HCT116 (cell line): ENCODE results near the gene GSK3A. TPM values are rescaled to one million over a fixed set of nuclear protein-coding genes. Genes with fewer than 3 reads are reported as not detected.

ENCODE experiments used
- ATAC-seq: fragments of 200-7000 bp; cut with Tn5 transposase; 2 replicates; pipeline ENCODE4 v1.9.1; 2020; ENCODE audit warnings: mild to moderate bottlenecking, moderate library complexity
- BruUV-seq: library from RNA; stranded (reverse); fragments of 400-500 nt; replicated peaks from 2 replicates; lab custom pipeline; 2021; lab: Mats Ljungman, UMichigan
- CTCF ChIA-PET: fragments of 300-600 bp; sonication (Branson Sonifier 250); formaldehyde crosslinking; loops from one replicate; lab custom pipeline; 2021; ENCODE audit warnings: antibody characterized with exemption; lab: Charles Lee
- POLR2A ChIA-PET: fragments of 300-600, 350-600 bp; sonication (Branson Sonifier 250); formaldehyde crosslinking; loops from one replicate; lab custom pipeline; 2021; ENCODE audit warnings: antibody characterized with exemption; lab: Charles Lee
- RAD21 ChIA-PET, 2 experiments: fragments of 300-600 bp; sonication (Branson Sonifier 250); formaldehyde crosslinking; loops; one replicate each; lab custom pipeline; 2023; ENCODE audit warnings: low total read pairs in 2 of 2; ENCODE audit not compliant: uncharacterized antibody in 2 of 2, unreplicated experiment in 2 of 2, low non-redundant PET in 1 of 2; lab: Charles Lee
- DNase-seq: peaks from one replicate; pipeline ENCODE4 v3.0.0-alpha.2; 2010; ENCODE audit warnings: low read depth, low spot score
- H2AFZ ChIP-seq: fragments of 200-600 bp; shearing (Covaris generic), sonication (generic); 2 replicates; pipeline ENCODE4 v1.6.1; 2017; ENCODE audit warnings: low read depth, mixed run types, mixed read lengths, antibody characterized with exemption, low read length; ENCODE audit not compliant: poor library complexity, severe bottlenecking
- H3K27ac ChIP-seq: 2 replicates; pipeline ENCODE4 v1.5.1; 2012; ENCODE audit warnings: low read depth, low read length
- H3K27me3 ChIP-seq: fragments of 200-600 bp; sonication (generic); 2 replicates; pipeline ENCODE4 v1.6.1; 2016; ENCODE audit warnings: mixed run types, low read length, mixed read lengths; ENCODE audit not compliant: insufficient read depth
- H3K36me3 ChIP-seq, 2 experiments: fragments of 200-500 bp in 1 of 2; fragments of 200-600 bp in 1 of 2; sonication (Bioruptor generic) in 1 of 2; sonication (generic) in 1 of 2; 2 replicates each; pipeline versions ENCODE4 v1.5.1 to v1.6.1; 2014 to 2016; ENCODE audit warnings: low read length in 2 of 2, inconsistent platforms in 1 of 2, mixed read lengths in 1 of 2, mixed run types in 1 of 2; ENCODE audit not compliant: insufficient read depth in 2 of 2, control insufficient read depth in 1 of 2
- H3K4me1 ChIP-seq, 2 experiments: fragments of 200-600 bp in 1 of 2; sonication (generic) in 1 of 2; 2 replicates each; pipeline versions ENCODE4 v1.5.1 to v1.6.1; 2012 to 2017; ENCODE audit warnings: low read length in 2 of 2, inconsistent platforms in 1 of 2, mild to moderate bottlenecking in 1 of 2, mixed read lengths in 1 of 2, mixed run types in 1 of 2, moderate library complexity in 1 of 2; ENCODE audit not compliant: insufficient read depth in 2 of 2, control insufficient read depth in 1 of 2
- H3K4me2 ChIP-seq: fragments of 200-600 bp; sonication (generic); 2 replicates; pipeline ENCODE4 v1.6.1; 2017; ENCODE audit warnings: mixed run types, low read length, mixed read lengths
- H3K4me3 ChIP-seq, 2 experiments: fragments of 200-600 bp in 1 of 2; sonication (generic) in 1 of 2; replicated peaks in 1 of 2; 2 replicates each; pipeline ENCODE4 v1.5.1; 2011 to 2016; ENCODE audit warnings: low read length in 2 of 2, control low read depth in 1 of 2, low read depth in 1 of 2, mild to moderate bottlenecking in 1 of 2, mixed read lengths in 1 of 2, mixed run types in 1 of 2
- H3K79me2 ChIP-seq: fragments of 200-600 bp; sonication (generic); 2 replicates; pipeline ENCODE4 v1.6.1; 2017; ENCODE audit warnings: mild to moderate bottlenecking, mixed run types, low read length, moderate library complexity, mixed read lengths; ENCODE audit not compliant: insufficient read depth
- H3K9ac ChIP-seq: fragments of 200-600 bp; sonication (generic); 2 replicates; pipeline ENCODE4 v1.6.1; 2016; ENCODE audit warnings: low read length, mixed read lengths
- H3K9me2 ChIP-seq: fragments of 200-600 bp; sonication (generic), shearing (Covaris generic); 2 replicates; pipeline ENCODE4 v1.6.1; 2017; ENCODE audit warnings: mixed run types, mild to moderate bottlenecking, moderate library complexity; ENCODE audit not compliant: insufficient read depth
- H3K9me3 ChIP-seq, 2 experiments: fragments of 200-500 bp in 1 of 2; fragments of 200-600 bp in 1 of 2; sonication (Bioruptor generic) in 1 of 2; sonication (generic) in 1 of 2; 2 replicates each; pipeline ENCODE4 v1.6.1; 2014 to 2017; ENCODE audit warnings: low read length in 2 of 2, mixed read lengths in 2 of 2, inconsistent platforms in 1 of 2, low read depth in 1 of 2, mild to moderate bottlenecking in 1 of 2, mixed run types in 1 of 2, moderate library complexity in 1 of 2; ENCODE audit not compliant: control insufficient read depth in 1 of 2, insufficient read depth in 1 of 2
- H4K20me1 ChIP-seq: fragments of 200-600 bp; sonication (generic), shearing (Covaris generic); 2 replicates; pipeline ENCODE4 v1.6.1; 2017; ENCODE audit warnings: mixed run types, mild to moderate bottlenecking, moderate library complexity; ENCODE audit not compliant: insufficient read depth
- ATF3 ChIP-seq: IDR thresholded peaks from 2 replicates; pipeline ENCODE4 v1.6.1; 2012
- CBX3 ChIP-seq: IDR thresholded peaks from 2 replicates; pipeline ENCODE4 v1.6.1; 2012; ENCODE audit warnings: low read depth
- CEBPB ChIP-seq: IDR thresholded peaks from 2 replicates; pipeline ENCODE4 v1.6.1; 2012; ENCODE audit warnings: low read depth
- EGR1 ChIP-seq: IDR thresholded peaks from 2 replicates; pipeline ENCODE4 v1.6.1; 2012; ENCODE audit warnings: low read depth
- EZH2phosphoT487 ChIP-seq: fragments of 200-600 bp; IDR thresholded peaks from 2 replicates; pipeline ENCODE4 v1.6.1; 2018; ENCODE audit warnings: antibody characterized with exemption, borderline replicate concordance
- FOSL1 ChIP-seq: IDR thresholded peaks from 2 replicates; pipeline ENCODE4 v1.6.1; 2012; ENCODE audit warnings: low read depth
- JUND ChIP-seq: IDR thresholded peaks from 2 replicates; pipeline ENCODE4 v1.6.1; 2012
- MAX ChIP-seq: IDR thresholded peaks from 2 replicates; pipeline ENCODE4 v1.6.1; 2012
- POLR2A ChIP-seq: IDR thresholded peaks from 2 replicates; pipeline ENCODE4 v1.7.0; 2011; ENCODE audit warnings: borderline replicate concordance; ENCODE audit not compliant: insufficient read depth, insufficient read length; ENCODE audit errors: extremely low read depth
- POLR2AphosphoS5 ChIP-seq: IDR thresholded peaks from 2 replicates; pipeline ENCODE4 v1.6.1; 2011; ENCODE audit warnings: mild to moderate bottlenecking, low read depth, low read length, moderate library complexity
- RAD21 ChIP-seq: IDR thresholded peaks from 2 replicates; pipeline ENCODE4 v1.6.1; 2012; ENCODE audit warnings: low read depth, mild to moderate bottlenecking
- SP1 ChIP-seq: IDR thresholded peaks from 2 replicates; pipeline ENCODE4 v1.6.1; 2012; ENCODE audit warnings: low read depth
- SRF ChIP-seq: IDR thresholded peaks from 2 replicates; pipeline ENCODE4 v1.6.1; 2012; ENCODE audit warnings: low read depth
- TCF7L2 ChIP-seq: IDR thresholded peaks from 2 replicates; pipeline ENCODE4 v1.7.0; 2011; ENCODE audit warnings: borderline replicate concordance, inconsistent platforms; ENCODE audit not compliant: insufficient read depth, insufficient read length; ENCODE audit errors: extremely low read depth
- YY1 ChIP-seq: IDR thresholded peaks from 2 replicates; pipeline ENCODE4 v1.6.1; 2011; ENCODE audit warnings: low read length, low read depth, moderate library complexity, mild to moderate bottlenecking; ENCODE audit not compliant: insufficient replicate concordance; ENCODE audit errors: extremely low read depth
- ZBTB33 ChIP-seq: IDR thresholded peaks from 2 replicates; pipeline ENCODE4 v1.6.1; 2011; ENCODE audit warnings: mild to moderate bottlenecking, low read length, moderate library complexity; ENCODE audit not compliant: insufficient replicate concordance; ENCODE audit errors: extremely low read depth
- ZFX ChIP-seq: fragments of 450-650 bp; IDR thresholded peaks from 2 replicates; pipeline ENCODE4 v1.6.1; 2017
- ZNF274 ChIP-seq: fragments of 200-500 bp; sonication (Bioruptor generic); IDR thresholded peaks from 2 replicates; pipeline ENCODE4 v1.6.1; 2014; ENCODE audit warnings: mild to moderate bottlenecking, low read depth, low read length, inconsistent platforms
- intact Hi-C: fragments of 100-400 bp; cut with micrococcal nuclease; formaldehyde crosslinking; loops from 2 replicates; pipeline ENCODE4 v1.10.0; 2022
- total RNA-seq: library from RNA; stranded (reverse); gene quantifications from one replicate; pipeline ENCODE4 v1.2.1, GENCODE V29; 2021; ENCODE audit not compliant: unreplicated experiment

Gene GSK3A
- total RNA-seq, 1 experiment from 2014 or later, result 57.2 TPM

GRCh38 chr19:42273407-42274064 is 31.1 kb upstream of the GSK3A start:
- Histone ChIP-seq H4K20me1 (no peaks in the 10 kb centered on the region), H3K9ac (no peak overlapping the region), H3K4me1 (peaks cover 25 to 32% of the 10 kb centered on the region in 2 experiments), H3K4me2 (no peak overlapping the region), H3K27ac (no peak overlapping the region), H3K4me3 (no peak overlapping the region)
- intact Hi-C loops, result no loop called here
- CTCF ChIA-PET, result no interaction called here
- POLR2A ChIA-PET, result no interaction called here
- TF ChIP-seq EZH2phosphoT487, result no peak
- no peak for TF ChIP-seq ZNF274
- no peak for TF ChIP-seq ATF3
- no peak for TF ChIP-seq POLR2AphosphoS5
- no peak for TF ChIP-seq CBX3
- TF ChIP-seq, all 23 proteins: peak for 0
- no peak for ATAC-seq
- no peaks in the 10 kb centered on the region for H3K9me2 ChIP-seq
- BruUV-seq, result no TSS peak
- DNase-seq, result no peak
- no peaks in the 10 kb centered on the region for H3K27me3 ChIP-seq
- H3K9me3 ChIP-seq, result no peaks in the 10 kb centered on the region
- H3K79me2 ChIP-seq, result peaks cover 16% of the 10 kb centered on the region
- H3K36me3 ChIP-seq, result peaks cover 3 to 5% of the 10 kb centered on the region in 2 experiments; a peak in 2 of 4 replicates
- no peak overlapping the region for H2AFZ ChIP-seq
- RAD21 ChIA-PET, result no interaction called here

GRCh38 chr19:42272989-42273406 is 30.6 kb upstream of the GSK3A start:
- CTCF ChIA-PET, result no interaction called here
- TF ChIP-seq JUND (no peak), ZFX (no peak), SP1 (no peak), YY1 (no peak), CEBPB (no peak), ZNF274 (no peak), MAX (no peak), EGR1 (no peak), FOSL1 (no peak), TCF7L2 (no peak), EZH2phosphoT487 (no peak), ZBTB33 (no peak), POLR2AphosphoS5 (no peak), SRF (no peak), ATF3 (no peak), RAD21 (no peak), POLR2A (no peak)
- Histone ChIP-seq H3K9me2 (no peaks in the 10 kb centered on the region), H4K20me1 (no peaks in the 10 kb centered on the region), H3K79me2 (peaks cover 16% of the 10 kb centered on the region), H2AFZ (no peak overlapping the region), H3K36me3 (peaks cover 3 to 5% of the 10 kb centered on the region in 2 experiments; a peak in 2 of 4 replicates), H3K9me3 (no peaks in the 10 kb centered on the region), H3K4me2 (no peak overlapping the region), H3K27ac (no peak overlapping the region), H3K9ac (no peak overlapping the region), H3K4me3 (no peak overlapping the region), H3K4me1 (peaks cover 20 to 30% of the 10 kb centered on the region in 2 experiments), H3K27me3 (no peaks in the 10 kb centered on the region)
- RAD21 ChIA-PET, result no interaction called here
- ATAC-seq, result no peak
- intact Hi-C loops, result no loop called here
- no peak for DNase-seq
- BruUV-seq, result no TSS peak
- POLR2A ChIA-PET, result no interaction called here
